ENCODE data around the gene CD4. TPM values are rescaled to one million over a fixed set of nuclear protein-coding genes. Genes with fewer than 3 reads are reported as not detected.

CD4 gene
- total and polyA plus RNA-seq, 10 of the 15 experiments (the other 5 are each of a cell fraction or from before 2014, with no cell fraction given): 0.24 to 1.6 (median 0.69) TPM

DNA sequence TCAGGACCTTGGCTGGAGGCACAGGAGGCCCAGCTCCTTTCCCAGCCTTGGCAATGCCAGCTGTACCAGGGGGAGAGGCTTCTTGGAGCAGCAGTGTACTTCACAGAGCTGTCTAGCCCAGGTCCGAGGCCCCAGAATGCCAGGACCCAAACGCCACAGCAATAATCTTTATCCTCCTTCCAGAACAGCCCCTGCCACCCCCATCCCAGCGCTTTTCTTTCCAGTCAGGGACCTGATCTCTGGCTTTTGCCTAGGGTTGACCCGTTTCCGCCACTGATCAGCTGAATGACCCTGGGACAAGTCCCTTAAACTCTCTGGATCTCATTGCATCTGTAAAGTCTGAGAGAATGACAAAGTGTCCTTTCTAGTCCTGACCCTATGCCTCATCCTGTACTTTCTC is 11.9 kb upstream of the CD4 start:
- in situ Hi-C loops (cut with MboI): no loop called here
- H4K20me1 ChIP-seq (ENCODE audit: control insufficient read depth, insufficient read depth): no peaks in the 10 kb centered on the region

More for the DNA sequence above, 11.9 kb upstream of the CD4 start:
- Histone ChIP-seq H3K4me2 (ENCODE audit: control insufficient read depth, insufficient read depth) (no peak overlapping the region), H3K27ac (ENCODE audit: control insufficient read depth, insufficient read depth) (no peak overlapping the region), H3K36me3 (ENCODE audit: control insufficient read depth in 2 of 2, insufficient read depth in 2 of 2, low read length in 1 of 2) (no peaks in the 10 kb centered on the region), H3K9me3 (replicated peaks; ENCODE audit: control insufficient read depth, insufficient read depth, low read length) (no peaks in the 10 kb centered on the region), H3K27me3 (replicated peaks in 1 of 2; ENCODE audit: control insufficient read depth in 2 of 2, insufficient read depth in 2 of 2, low read length in 1 of 2) (no peaks in the 10 kb centered on the region), H3K4me1 (ENCODE audit: control insufficient read depth, insufficient read depth, low read length) (peaks cover 39% of the 10 kb centered on the region), H3K4me3 (no peak overlapping the region), H3K79me2 (ENCODE audit: control insufficient read depth, insufficient read depth, low read length) (no peaks in the 10 kb centered on the region; the same call in 1 of the 2 replicates), H3K9ac (ENCODE audit: control insufficient read depth, insufficient read depth, low read length) (no peak overlapping the region), H2AFZ (ENCODE audit: control insufficient read depth, low read depth, low read length) (no peak overlapping the region)
- TF ChIP-seq, protein P1, sequence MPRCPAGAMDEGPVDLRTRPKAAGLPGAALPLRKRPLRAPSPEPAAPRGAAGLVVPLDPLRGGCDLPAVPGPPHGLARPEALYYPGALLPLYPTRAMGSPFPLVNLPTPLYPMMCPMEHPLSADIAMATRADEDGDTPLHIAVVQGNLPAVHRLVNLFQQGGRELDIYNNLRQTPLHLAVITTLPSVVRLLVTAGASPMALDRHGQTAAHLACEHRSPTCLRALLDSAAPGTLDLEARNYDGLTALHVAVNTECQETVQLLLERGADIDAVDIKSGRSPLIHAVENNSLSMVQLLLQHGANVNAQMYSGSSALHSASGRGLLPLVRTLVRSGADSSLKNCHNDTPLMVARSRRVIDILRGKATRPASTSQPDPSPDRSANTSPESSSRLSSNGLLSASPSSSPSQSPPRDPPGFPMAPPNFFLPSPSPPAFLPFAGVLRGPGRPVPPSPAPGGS (IDR thresholded peaks at IDR 0.05; ENCODE audit: borderline replicate concordance, insufficient read depth, low read depth, low read length, poor library complexity, severe bottlenecking): no peak
- TF ChIP-seq TCF7 (IDR thresholded peaks at IDR 0.05; ENCODE audit: borderline replicate concordance) (no peak), IKZF1 (conservative IDR thresholded peaks at IDR 0.05) (no peak), CEBPZ (IDR thresholded peaks at IDR 0.05; ENCODE audit: low read depth, low read length) (no peak), RELA (IDR thresholded peaks at IDR 0.05; ENCODE audit: borderline replicate concordance, partially characterized antibody) (no peak), NR2C1 (IDR thresholded peaks at IDR 0.05) (no peak), FOS (IDR thresholded peaks at IDR 0.05; ENCODE audit: borderline replicate concordance, extremely low read depth, insufficient read length) (no peak), TCF3 (IDR thresholded peaks at IDR 0.05; ENCODE audit: borderline replicate concordance, insufficient read depth, low read depth, low read length) (no peak)
- TF ChIP-seq, protein P2, sequence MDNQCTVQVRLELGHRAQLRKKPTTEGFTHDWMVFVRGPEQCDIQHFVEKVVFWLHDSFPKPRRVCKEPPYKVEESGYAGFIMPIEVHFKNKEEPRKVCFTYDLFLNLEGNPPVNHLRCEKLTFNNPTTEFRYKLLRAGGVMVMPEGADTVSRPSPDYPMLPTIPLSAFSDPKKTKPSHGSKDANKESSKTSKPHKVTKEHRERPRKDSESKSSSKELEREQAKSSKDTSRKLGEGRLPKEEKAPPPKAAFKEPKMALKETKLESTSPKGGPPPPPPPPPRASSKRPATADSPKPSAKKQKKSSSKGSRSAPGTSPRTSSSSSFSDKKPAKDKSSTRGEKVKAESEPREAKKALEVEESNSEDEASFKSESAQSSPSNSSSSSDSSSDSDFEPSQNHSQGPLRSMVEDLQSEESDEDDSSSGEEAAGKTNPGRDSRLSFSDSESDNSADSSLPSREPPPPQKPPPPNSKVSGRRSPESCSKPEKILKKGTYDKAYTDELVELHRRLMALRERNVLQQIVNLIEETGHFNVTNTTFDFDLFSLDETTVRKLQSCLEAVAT (IDR thresholded peaks at IDR 0.05): no peak
- ChIA-PET RAD21 (ENCODE audit: unreplicated experiment) (interaction anchor here (0.7 to 5.7 kb wide), 4 partner anchors 10 to 88 kb away, joined by 3 to 68 read pairs (median 3); partner anchors contain the start of genes MLF2, PTMS and ZNF384), SMC1A (ENCODE audit: uncharacterized antibody, unreplicated experiment) (interaction anchor here (0.9 to 6.6 kb wide), 7 partner anchors 10 to 90 kb away, joined by 3 to 84 read pairs (median 4); partner anchors contain the start of genes COPS7A, MLF2 and PTMS), CTCF (interaction anchor here (0.8 to 12.7 kb wide), 5 partner anchors 11 to 95 kb away, joined by 3 to 221 read pairs (median 13); partner anchors contain the start of genes MLF2 and PTMS), POLR2A (interaction anchor here (0.6 to 2.5 kb wide), 8 partner anchors 12 to 1054 kb away, joined by 3 to 9 read pairs (median 6); partner anchors contain the start of genes MLF2, PTMS and USP5)
- no TSS peak for BruUV-seq (replicated peaks)
- intact Hi-C loops (cut with micrococcal nuclease; ENCODE audit: unreplicated experiment): loop anchor here (5.0 kb wide), 2 partner anchors 40 to 225 kb away; no protein-coding TSS in a partner anchor
- no peak for FAIRE-seq
- ATAC-seq: no peak
- no peak for DNase-seq (ENCODE audit: low read depth, low spot score)
- 78% methylated on average over 5 of the region's 5 CpGs for WGBS (ENCODE audit: insufficient coverage, insufficient replicate concordance, low lambda C conversion rate, missing lambda C conversion rate)

Data from GM12878 (cell line).